Measurements from ENCODE around the gene TMED1.
A peak's percentile ranks its signal among the peaks of the same experiment; 100 is the strongest.
"Not testable (repeated sequence)": the region's sequence is repeated elsewhere in the genome, so short reads cannot be mapped to it uniquely, and the experiment has no call there.

TMED1 gene

GRCh38 chr19:10848230-10848856, 12.3 kb upstream of the TMED1 start, which contains the start of gene C19orf38:
C19orf38 (plus strand) TSS chr19:10848415; CDS start chr19:10848509, 94 bp downstream.
- H3K27me3 ChIP-seq (ENCODE audit: control insufficient read depth in 2 of 2, insufficient read depth in 2 of 2, low read length in 2 of 2), result no peaks in the 10 kb centered on the region
- no peak within 1 kb of the TSS for H3K4me3 ChIP-seq (ENCODE audit: low read length in 2 of 2)
- H3K36me3 ChIP-seq (ENCODE audit: control insufficient read depth in 2 of 2, insufficient read depth in 2 of 2, low read length in 2 of 2), result no peaks in the 10 kb centered on the region
- no peak within 1 kb of the TSS for H3K9ac ChIP-seq (ENCODE audit: low read depth in 1 of 2, low read length in 2 of 2)
- H3K27ac ChIP-seq (ENCODE audit: low read depth in 2 of 2, low read length in 2 of 2), result no peak within 1 kb of the TSS
- H3K4me1 ChIP-seq (ENCODE audit: control insufficient read depth in 2 of 2, insufficient read depth in 2 of 2, low read length in 2 of 2), result no peaks in the 10 kb centered on the region
- H3K9me3 ChIP-seq (ENCODE audit: control insufficient read depth in 2 of 2, low read length in 2 of 2), result no peaks in the 10 kb centered on the region

DNA sequence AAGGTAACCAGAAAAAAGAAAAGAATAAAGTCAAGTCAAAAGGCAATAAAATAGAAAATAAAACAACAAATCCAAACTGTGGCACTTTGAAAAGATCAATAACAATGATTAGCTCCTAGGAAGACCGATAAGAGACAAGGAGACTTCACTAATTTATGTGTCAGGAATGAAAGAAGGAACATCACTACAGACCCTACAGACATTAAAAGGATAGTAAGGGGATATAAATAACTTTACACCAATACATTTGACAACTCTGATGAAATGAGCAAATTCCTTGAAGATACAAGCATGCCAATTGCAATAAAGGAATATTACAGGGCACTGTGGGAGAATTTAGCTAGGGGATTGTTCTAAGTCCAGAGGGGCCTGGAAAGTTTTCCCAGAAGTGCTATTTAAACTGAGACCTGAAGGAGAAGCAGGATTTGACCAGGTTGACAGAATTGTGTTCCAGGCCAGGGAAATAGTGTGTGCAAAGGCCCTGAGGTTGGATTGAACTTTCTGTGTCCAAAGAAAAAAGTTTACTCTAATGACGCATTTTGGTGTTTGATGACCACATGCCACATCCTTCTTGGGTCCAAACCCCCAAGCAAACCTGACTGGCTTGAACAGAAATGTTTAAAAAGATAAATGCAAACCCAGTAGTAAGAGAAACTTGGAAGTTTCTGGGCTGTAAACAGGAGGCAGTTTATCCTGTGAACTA, 10.6 kb upstream of the TMED1 start:
- Histone ChIP-seq H3K9me3 (ENCODE audit: control insufficient read depth in 2 of 2, low read length in 2 of 2) (no peaks in the 10 kb centered on the region), H3K27me3 (ENCODE audit: control insufficient read depth in 2 of 2, insufficient read depth in 2 of 2, low read length in 2 of 2) (no peaks in the 10 kb centered on the region), H3K4me1 (ENCODE audit: control insufficient read depth in 2 of 2, insufficient read depth in 2 of 2, low read length in 2 of 2) (no peaks in the 10 kb centered on the region), H3K36me3 (ENCODE audit: control insufficient read depth in 2 of 2, insufficient read depth in 2 of 2, low read length in 2 of 2) (no peaks in the 10 kb centered on the region), H3K4me3 (ENCODE audit: low read length in 2 of 2) (no peak overlapping the region), H3K9ac (ENCODE audit: low read depth in 1 of 2, low read length in 2 of 2) (no peak overlapping the region), H3K27ac (ENCODE audit: low read depth in 2 of 2, low read length in 2 of 2) (no peak overlapping the region)

GRCh38 chr19:10842788-10843187, 6.8 kb upstream of the TMED1 start:
- H3K36me3 ChIP-seq (ENCODE audit: control insufficient read depth in 2 of 2, insufficient read depth in 2 of 2, low read length in 2 of 2), result no peaks in the 10 kb centered on the region
- H3K27ac ChIP-seq (ENCODE audit: low read depth in 2 of 2, low read length in 2 of 2), result no peak overlapping the region
- no peaks in the 10 kb centered on the region for H3K4me1 ChIP-seq (ENCODE audit: control insufficient read depth in 2 of 2, insufficient read depth in 2 of 2, low read length in 2 of 2)
- H3K4me3 ChIP-seq (ENCODE audit: low read length in 2 of 2), result no peak overlapping the region
- H3K9me3 ChIP-seq (ENCODE audit: control insufficient read depth in 2 of 2, low read length in 2 of 2), result no peaks in the 10 kb centered on the region
- H3K9ac ChIP-seq (ENCODE audit: low read depth in 1 of 2, low read length in 2 of 2), result no peak overlapping the region
- no peaks in the 10 kb centered on the region for H3K27me3 ChIP-seq (ENCODE audit: control insufficient read depth in 2 of 2, insufficient read depth in 2 of 2, low read length in 2 of 2)

- Histone ChIP-seq H3K4me3 (ENCODE audit: low read length in 2 of 2) (no peak overlapping the region), H3K9me3 (ENCODE audit: control insufficient read depth in 2 of 2, low read length in 2 of 2) (peaks cover 0 to 3% of the 10 kb centered on the region in 2 donors), H3K27ac (ENCODE audit: low read depth in 2 of 2, low read length in 2 of 2) (no peak overlapping the region), H3K36me3 (ENCODE audit: control insufficient read depth in 2 of 2, insufficient read depth in 2 of 2, low read length in 2 of 2) (no peaks in the 10 kb centered on the region), H3K4me1 (ENCODE audit: control insufficient read depth in 2 of 2, insufficient read depth in 2 of 2, low read length in 2 of 2) (peaks cover 5 to 9% of the 10 kb centered on the region in 2 donors), H3K27me3 (ENCODE audit: control insufficient read depth in 2 of 2, insufficient read depth in 2 of 2, low read length in 2 of 2) (no peaks in the 10 kb centered on the region), H3K9ac (ENCODE audit: low read depth in 1 of 2, low read length in 2 of 2) (no peak overlapping the region)
Measured at GRCh38 chr19:10839114-10840050, 3.4 kb upstream of the TMED1 start.

DNA sequence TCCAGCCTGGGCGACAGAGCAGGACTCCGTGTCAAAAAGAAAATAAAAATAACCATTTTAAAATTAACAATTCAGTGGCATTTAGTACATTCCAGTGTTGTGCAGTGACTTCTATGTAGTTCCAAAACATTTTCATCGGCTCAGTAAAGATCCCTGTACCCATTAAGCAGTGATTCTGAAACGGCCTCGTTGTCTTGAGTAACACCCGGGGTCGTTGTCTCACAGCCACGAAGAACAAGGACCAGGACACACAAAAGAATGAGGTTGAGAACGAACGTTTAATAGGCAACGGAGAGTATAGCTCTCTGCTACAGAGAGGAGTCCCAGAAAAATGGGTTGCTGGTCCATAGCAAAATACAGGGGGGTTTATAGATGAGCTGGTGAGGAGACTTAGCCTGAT, 2.4 kb upstream of the TMED1 start:
- H3K27ac ChIP-seq (ENCODE audit: low read depth in 2 of 2, low read length in 2 of 2), result no peak overlapping the region

DNA sequence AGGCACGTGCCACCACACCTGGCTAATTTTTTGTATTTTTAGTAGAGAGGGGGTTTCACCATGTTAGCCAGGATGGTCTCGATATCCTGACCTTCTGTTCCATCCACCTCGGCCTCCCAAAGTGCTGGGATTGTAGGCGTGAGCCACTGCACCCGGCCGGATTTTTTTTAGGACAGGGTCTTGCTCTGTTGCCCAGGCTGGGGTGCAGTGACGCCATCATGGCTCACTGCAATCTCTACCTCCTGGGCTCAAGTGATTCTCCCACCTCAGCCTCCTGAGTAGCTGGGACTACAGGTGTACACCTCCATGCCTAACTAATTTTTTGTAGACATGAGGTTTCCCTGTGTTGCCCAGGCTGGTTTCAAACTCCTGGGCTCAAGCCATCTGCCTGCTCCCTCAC, 1.6 kb upstream of the TMED1 start:
- peaks cover 10 to 11% of the 10 kb centered on the region in 2 donors for H3K36me3 ChIP-seq (ENCODE audit: control insufficient read depth in 2 of 2, insufficient read depth in 2 of 2, low read length in 2 of 2)
- H3K27ac ChIP-seq (ENCODE audit: low read depth in 2 of 2, low read length in 2 of 2); H3K27me3 ChIP-seq (ENCODE audit: control insufficient read depth in 2 of 2, insufficient read depth in 2 of 2, low read length in 2 of 2); H3K9ac ChIP-seq (ENCODE audit: low read depth in 1 of 2, low read length in 2 of 2); H3K4me3 ChIP-seq (ENCODE audit: low read length in 2 of 2); H3K4me1 ChIP-seq (ENCODE audit: control insufficient read depth in 2 of 2, insufficient read depth in 2 of 2, low read length in 2 of 2); H3K9me3 ChIP-seq (ENCODE audit: control insufficient read depth in 2 of 2, low read length in 2 of 2): not testable (repeated sequence)

More for the DNA sequence above, 2.4 kb upstream of the TMED1 start:
- Histone ChIP-seq H3K9ac (ENCODE audit: low read depth in 1 of 2, low read length in 2 of 2) (no peak overlapping the region), H3K4me3 (ENCODE audit: low read length in 2 of 2) (no peak overlapping the region), H3K4me1 (ENCODE audit: control insufficient read depth in 2 of 2, insufficient read depth in 2 of 2, low read length in 2 of 2) (peaks cover 5 to 9% of the 10 kb centered on the region in 2 donors), H3K27me3 (ENCODE audit: control insufficient read depth in 2 of 2, insufficient read depth in 2 of 2, low read length in 2 of 2) (no peaks in the 10 kb centered on the region), H3K9me3 (ENCODE audit: control insufficient read depth in 2 of 2, low read length in 2 of 2) (peaks cover 0 to 3% of the 10 kb centered on the region in 2 donors), H3K36me3 (ENCODE audit: control insufficient read depth in 2 of 2, insufficient read depth in 2 of 2, low read length in 2 of 2) (peaks cover 4% of the 10 kb centered on the region in 2 donors)

DNA sequence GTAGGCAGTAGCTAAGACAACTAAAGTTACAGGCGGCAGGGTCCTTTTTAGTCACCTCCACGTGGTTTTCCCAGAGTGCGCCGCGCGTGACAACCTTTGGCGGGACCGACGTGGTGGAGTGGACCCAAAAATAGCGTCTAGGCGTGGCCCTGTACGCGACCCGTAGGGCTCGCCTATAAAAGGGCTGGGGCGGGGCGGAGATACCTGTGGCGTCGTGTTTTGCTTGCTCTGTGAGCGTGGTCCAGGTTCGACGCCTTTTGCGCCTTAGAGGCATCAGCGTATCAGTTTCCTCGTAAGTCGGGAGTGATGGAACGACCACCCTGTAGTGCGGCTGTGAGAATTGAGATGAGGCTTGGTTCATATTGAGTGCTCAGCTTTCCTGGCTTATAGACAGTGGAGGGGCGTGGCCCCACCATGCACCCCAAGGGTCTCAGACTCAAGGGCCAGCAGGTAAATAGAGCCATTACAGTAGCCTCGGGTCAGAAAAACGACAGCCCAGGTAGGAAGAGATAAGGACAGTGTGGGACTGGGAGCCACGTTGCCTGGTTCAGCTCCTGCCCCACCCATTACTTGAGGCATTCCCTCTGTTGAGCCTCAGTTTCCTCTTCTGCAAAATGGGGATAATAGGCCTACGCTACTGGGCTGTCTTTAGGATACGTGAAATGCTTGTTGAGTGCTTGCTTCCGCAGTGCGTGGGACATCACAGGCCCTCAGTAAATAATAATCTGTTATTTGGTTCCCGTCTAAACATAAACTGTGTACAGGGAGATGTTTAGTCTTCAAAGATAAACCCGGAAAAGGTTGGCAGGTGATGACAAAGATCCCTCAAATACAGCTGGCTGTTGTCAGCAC, 693 bp upstream of the TMED1 start:
- peaks cover 0 to 3% of the 10 kb centered on the region in 2 donors for H3K9me3 ChIP-seq (ENCODE audit: control insufficient read depth in 2 of 2, low read length in 2 of 2)
- peak overlapping the region; percentile 69 to 75 for H3K4me3 ChIP-seq (ENCODE audit: low read length in 2 of 2)
- peak overlapping the region; percentile 85 for H3K9ac ChIP-seq (ENCODE audit: low read depth in 1 of 2, low read length in 2 of 2)
- H3K27me3 ChIP-seq (ENCODE audit: control insufficient read depth in 2 of 2, insufficient read depth in 2 of 2, low read length in 2 of 2), result no peaks in the 10 kb centered on the region
- H3K27ac ChIP-seq (ENCODE audit: low read depth in 2 of 2, low read length in 2 of 2), result peak overlapping the region; percentile 96 to 99
- peaks cover 13 to 20% of the 10 kb centered on the region in 2 donors for H3K36me3 ChIP-seq (ENCODE audit: control insufficient read depth in 2 of 2, insufficient read depth in 2 of 2, low read length in 2 of 2)
- H3K4me1 ChIP-seq (ENCODE audit: control insufficient read depth in 2 of 2, insufficient read depth in 2 of 2, low read length in 2 of 2), result peaks cover 5 to 9% of the 10 kb centered on the region in 2 donors

GRCh38 chr19:10835089-10835753, 791 bp downstream of the TMED1 start:
- Histone ChIP-seq H3K4me3 (ENCODE audit: low read length in 2 of 2) (peak overlapping the region; percentile 55 to 73), H3K36me3 (ENCODE audit: control insufficient read depth in 2 of 2, insufficient read depth in 2 of 2, low read length in 2 of 2) (peaks cover 24 to 29% of the 10 kb centered on the region in 2 donors), H3K9me3 (ENCODE audit: control insufficient read depth in 2 of 2, low read length in 2 of 2) (peaks cover 0 to 3% of the 10 kb centered on the region in 2 donors), H3K27ac (ENCODE audit: low read depth in 2 of 2, low read length in 2 of 2) (peak overlapping the region; percentile 96 to 99), H3K4me1 (ENCODE audit: control insufficient read depth in 2 of 2, insufficient read depth in 2 of 2, low read length in 2 of 2) (peaks cover 5 to 9% of the 10 kb centered on the region in 2 donors), H3K9ac (ENCODE audit: low read depth in 1 of 2, low read length in 2 of 2) (peak overlapping the region in 1 of 2 donors; percentile 32), H3K27me3 (ENCODE audit: control insufficient read depth in 2 of 2, insufficient read depth in 2 of 2, low read length in 2 of 2) (no peaks in the 10 kb centered on the region)

DNA sequence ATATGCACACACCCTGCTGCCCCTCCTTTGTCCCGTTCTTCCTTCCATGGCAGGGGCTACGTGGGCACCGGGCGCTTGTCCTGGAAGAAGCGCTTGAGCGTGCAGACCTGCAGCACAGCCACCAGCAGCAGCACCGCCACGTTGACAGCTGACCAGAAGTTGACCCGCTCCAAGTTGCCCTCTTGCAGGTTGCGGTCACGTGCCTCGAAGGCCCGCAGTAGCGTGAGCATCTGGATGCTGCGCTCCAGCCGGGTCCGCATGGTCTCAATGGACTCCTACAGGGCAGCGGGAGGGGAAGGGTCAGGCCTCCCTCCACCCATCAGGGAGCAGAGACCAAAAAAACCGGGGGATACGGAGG, 3.1 kb downstream of the TMED1 start:
- Histone ChIP-seq H3K4me3 (ENCODE audit: low read length in 2 of 2) (no peak overlapping the region), H3K27ac (ENCODE audit: low read depth in 2 of 2, low read length in 2 of 2) (no peak overlapping the region), H3K4me1 (ENCODE audit: control insufficient read depth in 2 of 2, insufficient read depth in 2 of 2, low read length in 2 of 2) (peaks cover 5 to 9% of the 10 kb centered on the region in 2 donors), H3K36me3 (ENCODE audit: control insufficient read depth in 2 of 2, insufficient read depth in 2 of 2, low read length in 2 of 2) (peaks cover 36 to 43% of the 10 kb centered on the region in 2 donors), H3K27me3 (ENCODE audit: control insufficient read depth in 2 of 2, insufficient read depth in 2 of 2, low read length in 2 of 2) (no peaks in the 10 kb centered on the region), H3K9me3 (ENCODE audit: control insufficient read depth in 2 of 2, low read length in 2 of 2) (peaks cover 0 to 3% of the 10 kb centered on the region in 2 donors), H3K9ac (ENCODE audit: low read depth in 1 of 2, low read length in 2 of 2) (no peak overlapping the region)
